Measurements from ENCODE around the gene CLPSL1.

CLPSL1 gene

GRCh38 chr6:35824552-35825192 is 43.9 kb downstream of the CLPSL1 start:
- H3K4me3 ChIP-seq (ENCODE audit: low read depth, low read length), result no peak overlapping the region
- no peak for TF ChIP-seq CTCF (IDR thresholded peaks at IDR 0.05; ENCODE audit: insufficient read depth, low read depth, low read length, missing control alignments)
- DNase-seq (ENCODE audit: low read depth), result no peak

GRCh38 chr6:35829306-35829705 is 48.5 kb downstream of the CLPSL1 start:
- TF ChIP-seq CTCF (IDR thresholded peaks at IDR 0.05; ENCODE audit: insufficient read depth, low read depth, low read length, missing control alignments), result no peak
- DNase-seq (ENCODE audit: low read depth), result no peak
- H3K4me3 ChIP-seq (ENCODE audit: low read depth, low read length), result no peak overlapping the region

- TF ChIP-seq CTCF (IDR thresholded peaks at IDR 0.05; ENCODE audit: insufficient read depth, low read depth, low read length, missing control alignments), result no peak
- DNase-seq (ENCODE audit: low read depth), result no peak
- no peak overlapping the region for H3K4me3 ChIP-seq (ENCODE audit: low read depth, low read length)
Observed at GRCh38 chr6:35831257-35832007, 50.6 kb downstream of the CLPSL1 start.

- no peak for TF ChIP-seq CTCF (IDR thresholded peaks at IDR 0.05; ENCODE audit: insufficient read depth, low read depth, low read length, missing control alignments)
- DNase-seq (ENCODE audit: low read depth), result no peak
Observed at GRCh38 chr6:35833536-35833935, 52.7 kb downstream of the CLPSL1 start.

More at GRCh38 chr6:35833536-35833935, 52.7 kb downstream of the CLPSL1 start:
- H3K4me3 ChIP-seq (ENCODE audit: low read depth, low read length), result no peak overlapping the region

All from GM12865 (cell line).